ENCODE data around the gene CRACR2A.

CRACR2A gene

DNA sequence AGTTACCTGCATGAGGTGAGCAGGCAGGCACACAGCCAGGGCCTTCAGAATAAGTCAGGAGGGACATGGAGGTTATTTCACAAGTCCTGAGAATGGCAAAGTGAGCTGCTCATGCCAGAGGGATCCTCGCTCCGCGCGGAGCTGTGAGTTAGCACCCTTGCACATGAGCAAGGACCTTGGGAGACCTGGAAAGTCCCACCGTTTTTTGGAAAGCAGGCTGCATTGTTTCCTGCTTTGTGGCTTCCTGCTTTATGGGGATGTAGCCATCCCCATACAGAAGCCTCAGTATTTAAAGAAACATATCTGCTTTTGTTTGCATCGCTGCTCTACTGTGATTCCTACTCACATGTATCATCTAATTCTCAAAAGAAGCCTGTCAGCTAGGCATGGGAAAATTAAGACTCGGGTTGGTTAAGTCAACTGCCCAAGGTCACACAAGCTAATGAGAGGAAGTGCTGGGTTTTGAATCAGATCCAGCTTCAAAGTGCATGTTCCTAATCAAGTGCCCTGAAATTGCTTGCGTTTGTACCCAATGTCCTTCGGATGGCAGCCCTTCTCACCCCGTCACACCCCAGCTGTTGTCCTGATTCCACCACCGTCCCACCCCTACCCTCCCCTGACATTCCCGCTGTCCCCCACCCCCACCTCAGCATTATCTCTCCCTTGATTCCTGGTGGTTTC is 106.2 kb downstream of the CRACR2A start:
- DNase-seq: no peak

GRCh38 chr12:3645091-3645490 is 107.8 kb downstream of the CRACR2A start:
- DNase-seq: no peak

DNA sequence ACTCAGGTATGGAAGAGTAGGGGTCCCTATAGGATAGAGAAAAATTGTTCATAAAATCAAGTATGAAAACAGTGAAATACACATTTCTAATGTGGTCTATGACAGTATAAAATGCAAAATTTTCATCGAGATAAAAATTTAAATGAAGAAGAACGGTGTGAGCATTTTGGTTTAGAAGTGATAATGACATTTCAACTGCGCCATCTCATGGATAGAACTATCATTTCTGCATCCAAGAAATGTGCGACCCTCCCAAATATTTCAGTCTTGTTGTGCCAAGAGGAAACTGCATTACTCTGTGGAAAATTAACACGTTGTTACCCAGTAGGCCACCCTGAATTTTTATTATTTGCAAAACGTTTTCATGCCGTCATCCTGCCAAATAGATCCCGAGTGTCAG is 108.8 kb downstream of the CRACR2A start:
- DNase-seq: no peak

DNA sequence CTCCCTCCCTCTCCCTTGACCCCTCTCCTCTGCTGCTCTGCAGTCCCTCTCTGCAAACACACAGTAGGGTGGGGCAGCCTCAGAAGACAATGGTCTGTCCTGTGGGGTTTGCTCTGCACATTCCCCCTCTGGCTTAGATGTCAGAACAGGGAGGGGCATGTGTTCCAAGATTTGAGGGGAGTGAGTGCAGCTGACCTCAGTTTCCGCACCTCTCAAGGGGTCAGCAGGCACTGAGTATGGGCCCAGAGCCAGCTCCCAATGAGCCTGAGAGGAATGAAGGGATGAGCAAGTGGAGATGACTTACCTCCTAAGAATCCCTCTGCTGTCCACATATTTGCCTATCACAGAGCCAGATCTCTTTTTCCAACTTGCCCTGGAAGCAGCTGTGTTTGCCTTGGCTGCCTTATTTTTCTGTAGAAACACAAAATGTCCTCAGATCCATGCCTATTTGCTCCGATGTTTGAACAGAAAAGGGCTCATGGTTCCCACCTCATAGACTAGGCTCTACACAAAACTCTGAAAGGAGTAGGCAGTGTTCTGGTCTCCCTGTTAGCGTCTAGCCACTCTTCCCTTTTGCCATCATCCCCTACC is 111.4 kb downstream of the CRACR2A start:
- DNase-seq: no peak

- no peak for DNase-seq
Measured at GRCh38 chr12:3636328-3636727, 116.6 kb downstream of the CRACR2A start.

DNA sequence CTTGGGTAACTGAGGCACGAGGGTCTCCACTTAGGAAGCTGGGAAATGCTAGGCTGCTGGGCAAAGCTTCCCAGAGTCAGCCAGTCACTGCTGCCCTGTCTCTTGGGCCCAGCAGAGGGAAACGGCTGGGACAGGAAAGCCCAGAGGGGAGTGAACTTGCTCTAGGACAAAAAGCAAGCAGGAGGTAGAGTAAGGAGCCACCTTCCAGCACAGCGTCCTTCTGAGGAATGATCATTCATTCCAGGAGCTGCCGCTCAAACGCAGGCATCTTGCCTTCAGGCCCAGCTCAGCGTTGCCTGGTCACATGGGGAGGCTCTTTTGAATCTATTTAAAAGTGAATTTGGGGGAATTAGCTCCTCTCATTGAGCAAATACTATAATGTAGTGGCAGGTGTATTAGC is 118.6 kb downstream of the CRACR2A start:
- no peak for DNase-seq

DNA sequence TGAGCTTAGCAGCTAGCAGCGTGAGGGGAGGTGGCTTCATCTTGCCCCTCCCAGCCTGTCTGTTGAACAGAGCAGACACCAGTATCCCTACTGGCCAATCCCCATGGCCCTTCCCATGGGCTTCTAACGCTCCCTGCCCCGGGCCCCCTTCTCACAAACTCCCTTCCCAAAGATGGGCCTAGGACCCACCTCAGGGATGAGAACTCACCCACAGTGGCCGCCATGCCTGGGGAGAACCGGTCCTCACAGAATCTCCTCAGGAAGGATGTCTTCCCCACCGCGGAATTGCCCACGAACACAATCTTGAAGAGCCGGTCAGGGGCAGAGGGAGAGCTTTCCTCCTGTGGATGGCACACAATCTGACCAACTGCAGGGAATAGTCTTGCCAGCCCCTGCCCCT is 119.5 kb downstream of the CRACR2A start:
- DNase-seq: no peak

GRCh38 chr12:3632754-3633153 is 120.2 kb downstream of the CRACR2A start:
- no peak for DNase-seq

GRCh38 chr12:3632256-3632655 is 120.7 kb downstream of the CRACR2A start:
- DNase-seq: no peak

- no peak for DNase-seq
Measured at GRCh38 chr12:3631759-3632158, 121.2 kb downstream of the CRACR2A start.

DNA sequence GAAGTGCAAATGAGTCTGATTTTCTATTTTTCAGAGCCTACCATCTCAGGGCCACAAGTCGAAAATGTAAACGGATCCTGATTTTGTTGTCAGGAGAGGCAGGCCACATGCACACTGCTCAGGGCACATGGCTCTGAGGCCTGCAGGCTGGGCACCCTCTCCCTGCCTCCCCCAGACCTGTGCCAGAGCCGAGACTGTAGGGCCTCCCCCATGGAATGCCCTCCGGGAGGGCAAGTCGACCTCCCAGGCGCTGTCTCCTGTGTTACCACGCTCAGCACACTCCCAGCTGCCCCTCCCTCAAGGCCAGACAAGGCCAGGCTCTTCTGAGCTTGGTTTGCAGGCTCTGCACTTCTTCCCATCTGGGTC is 121.7 kb downstream of the CRACR2A start:
- DNase-seq: no peak

DNA sequence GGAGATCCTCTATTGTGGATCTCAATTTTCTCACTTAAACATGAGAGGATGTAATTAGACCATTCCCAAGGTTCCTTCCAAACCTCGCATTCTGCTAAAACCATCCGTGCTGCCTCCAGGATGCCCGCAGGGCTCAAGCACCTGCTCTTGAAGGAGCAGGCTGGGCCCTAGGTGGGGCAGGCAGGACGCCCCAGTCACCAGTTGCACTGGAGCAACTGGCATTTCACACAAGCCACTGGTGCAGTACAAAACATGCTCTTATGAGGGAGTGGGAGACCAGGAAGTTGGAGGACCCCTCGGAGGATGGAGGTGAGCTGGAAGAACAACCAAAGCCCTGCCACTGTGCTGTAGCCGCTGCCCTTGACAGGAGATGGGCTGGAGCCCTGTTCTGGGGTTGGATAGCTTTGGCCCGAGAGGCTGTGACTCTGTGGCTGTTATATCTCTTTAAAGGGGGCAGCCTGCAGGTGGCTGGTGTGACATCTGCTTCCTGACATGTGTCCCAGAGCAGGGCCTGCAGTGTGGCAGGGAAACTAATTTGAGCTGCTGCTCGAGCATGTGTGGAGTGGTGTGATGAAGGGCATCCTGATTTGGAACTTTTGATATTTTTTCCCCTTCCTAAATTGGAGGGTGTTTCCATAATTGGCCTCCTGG is 122.2 kb downstream of the CRACR2A start:
- DNase-seq: no peak

GRCh38 chr12:3630111-3630510 is 122.8 kb downstream of the CRACR2A start:
- DNase-seq: no peak

- no peak for DNase-seq
Measured at GRCh38 chr12:3629057-3629830, 123.7 kb downstream of the CRACR2A start.

- no peak for DNase-seq
Measured at GRCh38 chr12:3628629-3629028, 124.3 kb downstream of the CRACR2A start.

- no peak for DNase-seq
Measured at GRCh38 chr12:3627336-3627735, 125.6 kb downstream of the CRACR2A start.

GRCh38 chr12:3624273-3624672 is 128.6 kb downstream of the CRACR2A start:
- DNase-seq: no peak

GRCh38 chr12:3622822-3623690 is 129.9 kb downstream of the CRACR2A start:
- DNase-seq: no peak

DNA sequence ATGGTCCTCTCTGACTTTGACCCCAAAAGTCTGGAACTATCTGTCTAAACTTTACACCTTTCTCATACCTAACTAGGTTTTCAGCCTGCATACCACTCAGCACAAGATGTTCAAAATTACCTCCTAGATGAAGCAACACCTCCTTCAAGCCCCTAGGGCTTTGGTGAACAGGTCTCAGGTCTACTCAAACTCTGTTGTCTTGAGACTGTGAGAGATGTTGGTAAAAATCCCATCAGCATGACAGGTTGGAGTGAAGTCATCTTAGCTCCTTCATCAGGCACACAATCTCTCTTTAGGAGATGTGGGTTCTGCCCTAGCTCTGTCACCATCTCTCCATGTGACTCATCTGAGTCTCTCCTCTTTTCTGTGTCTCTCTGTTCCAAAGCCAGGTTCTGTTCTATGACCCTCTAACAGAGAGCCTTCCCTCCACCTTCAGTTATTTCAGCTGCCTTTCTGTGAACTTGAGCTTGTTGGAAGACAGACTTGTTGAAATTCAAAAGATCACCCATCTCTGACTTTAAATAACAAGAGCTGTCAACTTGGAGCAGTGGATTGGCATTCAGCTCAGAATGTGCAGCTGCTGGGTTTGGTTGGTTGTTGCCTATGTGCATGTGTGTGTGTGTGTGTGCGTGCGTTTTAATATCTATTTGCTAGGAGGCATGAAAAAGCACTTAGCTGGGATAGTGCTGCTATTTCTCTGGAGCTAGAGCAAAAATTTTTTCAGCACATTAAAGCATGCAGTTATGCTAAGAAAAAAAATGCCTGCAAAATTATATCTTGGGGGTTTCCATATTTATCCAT is 130.7 kb downstream of the CRACR2A start:
- DNase-seq: no peak

DNA sequence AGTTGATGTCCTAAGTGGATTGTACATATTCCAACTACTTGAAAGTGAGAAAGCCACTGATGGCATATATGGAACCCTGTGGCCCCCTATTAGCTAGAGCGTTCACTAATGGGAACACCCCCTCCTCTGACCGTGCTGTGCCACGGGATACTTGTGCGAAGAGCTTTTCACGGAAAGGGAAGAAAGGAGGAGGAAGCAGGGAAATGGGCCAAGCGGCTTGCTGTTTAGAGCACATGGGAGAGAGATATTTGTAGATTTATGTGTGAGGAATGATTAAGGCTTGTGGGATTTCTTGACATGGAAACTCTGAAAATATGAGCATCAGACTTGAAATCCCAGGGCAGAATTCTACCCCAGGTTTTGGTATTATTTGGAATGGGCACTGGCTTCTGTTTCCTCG is 132.1 kb downstream of the CRACR2A start:
- no peak for DNase-seq

DNA sequence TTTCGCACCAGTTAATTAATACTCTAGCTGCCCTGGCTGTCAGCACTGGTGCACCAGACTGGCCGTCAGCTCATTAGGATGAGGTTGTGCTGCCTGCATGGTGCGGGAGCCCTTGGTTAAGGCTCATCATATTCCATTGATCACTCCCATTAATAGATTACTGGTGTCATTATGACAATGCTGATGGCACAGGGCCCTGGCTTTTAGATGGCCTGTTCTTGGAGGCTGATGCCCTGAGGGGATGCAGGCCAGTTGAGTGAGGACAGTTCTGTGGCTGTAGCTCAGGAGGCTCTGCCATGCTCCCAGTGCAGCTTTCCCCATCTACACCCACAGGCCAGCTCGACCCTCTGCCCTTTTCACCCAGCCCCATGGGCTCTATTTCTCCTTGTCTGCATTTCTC is 135.3 kb downstream of the CRACR2A start:
- no peak for DNase-seq

DNA sequence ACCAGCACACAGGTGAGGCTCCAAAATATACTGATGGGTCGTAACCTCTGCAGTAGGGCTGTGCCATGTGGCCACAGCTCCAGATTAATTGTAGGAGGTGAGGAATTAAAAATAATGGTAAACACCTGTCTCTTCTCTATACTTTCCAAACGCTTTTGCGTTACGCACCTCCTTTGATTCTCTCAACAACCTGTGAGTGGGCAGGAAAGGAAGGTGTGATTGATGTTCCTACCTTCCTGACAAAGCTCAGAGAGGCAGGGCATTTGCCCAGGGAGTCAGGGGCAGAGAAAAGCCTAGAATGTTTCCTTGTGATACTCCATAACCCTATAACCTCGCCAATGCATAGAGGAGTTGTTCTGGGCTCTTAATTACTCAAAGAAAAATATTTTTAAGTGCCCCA is 137.0 kb downstream of the CRACR2A start:
- DNase-seq: no peak

All from DMS79 (cell line).